GM12874 (cell line): Measurements from ENCODE around the gene TWSG1.

Experiments
- CTCF ChIP-seq: IDR thresholded peaks from 2 replicates; pipeline ENCODE4 v1.5.1; 2011; ENCODE audit warnings: low read depth, mild to moderate bottlenecking, control low read depth, low read length, moderate library complexity; ENCODE audit not compliant: insufficient read depth

The TWSG1 gene

GRCh38 chr18:9323750-9324445 lies 10.7 kb upstream of the TWSG1 start:
- TF ChIP-seq CTCF: no peak

GRCh38 chr18:9325716-9326115 lies 8.9 kb upstream of the TWSG1 start:
- no peak for TF ChIP-seq CTCF

DNA sequence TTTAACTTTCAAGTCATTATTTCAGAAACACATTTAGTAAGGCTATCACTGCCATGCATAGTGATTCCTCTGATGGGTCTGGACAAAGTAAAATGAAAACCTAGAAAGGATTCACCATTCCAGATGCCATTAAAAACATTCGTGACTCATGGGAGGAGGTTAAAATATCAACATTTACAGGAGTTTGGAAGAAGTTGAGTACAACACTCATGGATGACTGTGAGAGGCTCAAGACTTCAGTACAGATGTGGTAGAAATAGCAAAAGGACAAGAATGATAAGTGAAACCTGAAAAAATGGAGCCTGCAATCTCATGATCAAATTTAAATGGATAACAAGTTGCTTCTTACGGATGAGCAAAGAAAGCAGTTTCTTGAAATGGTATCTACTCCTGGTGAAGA lies 5.8 kb upstream of the TWSG1 start:
- TF ChIP-seq CTCF: no peak

GRCh38 chr18:9329471-9329870 lies 5.1 kb upstream of the TWSG1 start:
- TF ChIP-seq CTCF: no peak

- no peak for TF ChIP-seq CTCF
Measured at GRCh38 chr18:9330419-9330818, 4.2 kb upstream of the TWSG1 start.

GRCh38 chr18:9333441-9334328 lies 888 bp upstream of the TWSG1 start:
- TF ChIP-seq CTCF: no peak

DNA sequence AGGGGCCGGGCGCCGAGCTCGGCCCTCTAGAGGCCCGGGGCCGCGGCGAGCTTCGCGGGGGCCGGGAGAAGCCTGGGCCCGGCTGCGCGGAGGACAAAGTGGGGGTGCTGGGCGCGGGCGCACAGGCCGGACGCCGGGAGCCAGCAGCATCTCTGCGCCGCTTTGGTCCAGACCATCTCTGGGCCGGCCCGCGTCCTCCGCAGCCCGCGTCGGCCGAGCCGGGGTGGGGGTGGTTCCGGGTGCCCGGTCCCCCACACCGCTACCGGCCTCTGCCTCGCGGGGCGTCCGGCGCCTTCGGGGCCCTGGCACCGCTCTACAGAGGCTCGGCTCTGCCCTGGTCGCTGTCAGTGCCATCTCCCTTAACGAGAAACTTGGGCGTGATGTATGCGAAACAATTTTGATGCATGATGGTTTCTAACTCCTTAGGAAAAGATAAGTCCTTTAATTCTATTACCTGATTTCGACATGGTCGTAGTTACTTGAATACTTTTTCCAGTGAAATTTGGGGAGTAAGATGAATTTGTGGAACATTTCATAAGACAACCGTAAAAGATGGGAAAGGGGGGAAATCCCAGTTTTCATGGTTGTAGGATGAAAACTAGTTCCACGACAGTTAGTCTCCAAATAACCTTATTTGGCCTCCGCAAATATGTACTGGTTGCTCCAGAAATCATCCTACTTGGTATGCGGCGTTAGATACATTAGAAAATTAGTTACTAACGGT lies 562 bp downstream of the TWSG1 start:
- TF ChIP-seq CTCF: no peak
